HepG2 (cell line): ENCODE measurements around the gene ATRAID. TPM values are rescaled to one million over a fixed set of nuclear protein-coding genes. Genes with fewer than 3 reads are reported as not detected.

ENCODE experiments used
- DNMT3B ChIP-seq: conservative IDR thresholded peaks from 2 replicates; pipeline ENCODE4 v1.6.1; 2016; ENCODE audit warnings: missing biosample characterization, control low read depth
- FOXJ3 ChIP-seq: sonication (generic); formaldehyde crosslinking; IDR thresholded peaks from 2 replicates; pipeline ENCODE4 v1.4.0; 2020; ENCODE audit warnings: missing genetic modification reagents, mild to moderate bottlenecking, borderline replicate concordance
- IRX3 ChIP-seq: sonication (generic); formaldehyde crosslinking; IDR thresholded peaks from 2 replicates; pipeline ENCODE4 v1.8.1; 2023; ENCODE audit warnings: mild to moderate bottlenecking, low read depth, missing genetic modification reagents, borderline replicate concordance
- KLF6 ChIP-seq: IDR thresholded peaks from 2 replicates; pipeline ENCODE4 v1.8.0; 2016; ENCODE audit warnings: missing biosample characterization, missing genetic modification reagents
- PHF20 ChIP-seq: sonication (generic); formaldehyde crosslinking; IDR thresholded peaks from 2 replicates; pipeline ENCODE4 v1.5.0; 2020; ENCODE audit warnings: mild to moderate bottlenecking, missing genetic modification reagents
- POLR2AphosphoS5 ChIP-seq: IDR thresholded peaks from 2 replicates; pipeline ENCODE4 v1.6.1; 2012; ENCODE audit warnings: low read depth, low read length
- RFX3 ChIP-seq: IDR thresholded peaks from 2 replicates; pipeline ENCODE4 v1.6.1; 2016; ENCODE audit warnings: missing biosample characterization, missing genetic modification reagents
- SMARCC2 ChIP-seq: fragments of 450-650 bp; IDR thresholded peaks from 2 replicates; pipeline ENCODE4 v1.6.1; 2017; ENCODE audit warnings: antibody characterized with exemption, mild to moderate bottlenecking
- ZBTB7B ChIP-seq: sonication (generic); formaldehyde crosslinking; IDR thresholded peaks from 2 replicates; pipeline ENCODE4 v1.4.0; 2020; ENCODE audit warnings: missing genetic modification reagents
- ZFP1 ChIP-seq: IDR thresholded peaks from 2 replicates; pipeline ENCODE4 v1.6.1; 2016
- ZNF337 ChIP-seq: sonication (generic); formaldehyde crosslinking; IDR thresholded peaks from 2 replicates; pipeline ENCODE4 v1.5.1; 2020; ENCODE audit warnings: missing genetic modification reagents, low read depth, mild to moderate bottlenecking, borderline replicate concordance
- ZNF468 ChIP-seq: sonication (generic); formaldehyde crosslinking; IDR thresholded peaks from 2 replicates; pipeline ENCODE4 v1.8.0; 2022; ENCODE audit warnings: mild to moderate bottlenecking, moderate library complexity, missing genetic modification reagents
- ZNF570 ChIP-seq: sonication (generic); formaldehyde crosslinking; IDR thresholded peaks from 2 replicates; pipeline ENCODE4 v1.4.0; 2020; ENCODE audit warnings: mild to moderate bottlenecking, missing genetic modification reagents, borderline replicate concordance
- ZNF761 ChIP-seq: sonication (generic); formaldehyde crosslinking; conservative IDR thresholded peaks from 2 replicates; pipeline ENCODE4 v1.4.0; 2020; ENCODE audit warnings: mild to moderate bottlenecking, missing genetic modification reagents
- polyA plus RNA-seq, 8 experiments: library from polyadenylated mRNA; depleted of rRNA in 3 of 8; stranded (reverse) in 7 of 8; unstranded in 1 of 8; fragments of >200 nt; fragmentation: Illumina TruSeq in 4 of 8; extraction: Trizol in 4 of 8; gene quantifications; 2 replicates each; pipeline versions ENCODE4 v1.2.1 to v1.2.3, GENCODE V29; 2011 to 2016; ENCODE audit warnings: low read depth in 4 of 8, missing spikeins in 1 of 8, mixed read lengths in 1 of 8; ENCODE audit not compliant: insufficient read depth in 1 of 8
- total RNA-seq, 5 experiments: library from RNA; depleted of rRNA; stranded (reverse); fragments of >200 nt; fragmentation: Illumina TruSeq; extraction: Trizol; gene quantifications; 2 replicates each; pipeline ENCODE4 v1.2.3, GENCODE V29; 2016; ENCODE audit warnings: low read depth in 1 of 5
- TF ChIP-seq, protein P1 (sequence below): IDR thresholded peaks from 2 replicates; pipeline ENCODE4 v1.4.0; 2020; ENCODE audit warnings: mild to moderate bottlenecking, missing genetic modification reagents
- TF ChIP-seq, protein P2 (sequence below), 2 experiments: sonication (generic) in 1 of 2; formaldehyde crosslinking in 1 of 2; IDR thresholded peaks; 2 replicates each; pipeline versions ENCODE4 v1.6.1 to v1.9.0; 2014 to 2022; ENCODE audit warnings: antibody characterized with exemption in 1 of 2, borderline replicate concordance in 1 of 2, inconsistent platforms in 1 of 2, low read depth in 1 of 2, missing genetic modification reagents in 1 of 2

ATRAID gene
- total and polyA plus RNA-seq, 2 of the 13 experiments (the other 11 are each of a cell fraction or from before 2014, with no cell fraction given) = 207 to 382 TPM

DNA sequence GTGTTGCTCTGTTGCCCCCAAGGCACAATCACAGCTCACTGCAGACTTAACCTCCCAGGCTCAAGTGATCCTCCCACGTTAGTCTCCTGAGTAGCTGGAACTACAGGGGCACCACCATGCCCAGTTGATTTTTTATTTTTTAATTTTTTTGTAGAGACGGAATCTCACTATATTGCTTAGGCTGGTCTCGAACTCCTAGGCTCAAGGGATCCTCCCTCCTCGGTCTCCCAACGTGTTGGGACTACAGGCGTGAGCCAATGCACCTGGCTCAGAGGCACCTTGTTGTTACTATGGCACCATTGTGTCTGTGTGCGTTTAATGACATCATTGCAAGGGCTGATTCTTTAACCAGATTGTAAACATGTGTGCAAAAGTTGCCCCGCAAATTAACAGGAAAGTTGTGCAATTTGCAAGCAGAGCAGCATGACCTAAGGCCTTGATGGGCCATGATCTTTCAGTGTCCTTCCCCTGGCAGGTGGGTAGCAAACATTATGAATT, 40.4 kb upstream of the ATRAID start (continued):
- TF ChIP-seq, protein P1, sequence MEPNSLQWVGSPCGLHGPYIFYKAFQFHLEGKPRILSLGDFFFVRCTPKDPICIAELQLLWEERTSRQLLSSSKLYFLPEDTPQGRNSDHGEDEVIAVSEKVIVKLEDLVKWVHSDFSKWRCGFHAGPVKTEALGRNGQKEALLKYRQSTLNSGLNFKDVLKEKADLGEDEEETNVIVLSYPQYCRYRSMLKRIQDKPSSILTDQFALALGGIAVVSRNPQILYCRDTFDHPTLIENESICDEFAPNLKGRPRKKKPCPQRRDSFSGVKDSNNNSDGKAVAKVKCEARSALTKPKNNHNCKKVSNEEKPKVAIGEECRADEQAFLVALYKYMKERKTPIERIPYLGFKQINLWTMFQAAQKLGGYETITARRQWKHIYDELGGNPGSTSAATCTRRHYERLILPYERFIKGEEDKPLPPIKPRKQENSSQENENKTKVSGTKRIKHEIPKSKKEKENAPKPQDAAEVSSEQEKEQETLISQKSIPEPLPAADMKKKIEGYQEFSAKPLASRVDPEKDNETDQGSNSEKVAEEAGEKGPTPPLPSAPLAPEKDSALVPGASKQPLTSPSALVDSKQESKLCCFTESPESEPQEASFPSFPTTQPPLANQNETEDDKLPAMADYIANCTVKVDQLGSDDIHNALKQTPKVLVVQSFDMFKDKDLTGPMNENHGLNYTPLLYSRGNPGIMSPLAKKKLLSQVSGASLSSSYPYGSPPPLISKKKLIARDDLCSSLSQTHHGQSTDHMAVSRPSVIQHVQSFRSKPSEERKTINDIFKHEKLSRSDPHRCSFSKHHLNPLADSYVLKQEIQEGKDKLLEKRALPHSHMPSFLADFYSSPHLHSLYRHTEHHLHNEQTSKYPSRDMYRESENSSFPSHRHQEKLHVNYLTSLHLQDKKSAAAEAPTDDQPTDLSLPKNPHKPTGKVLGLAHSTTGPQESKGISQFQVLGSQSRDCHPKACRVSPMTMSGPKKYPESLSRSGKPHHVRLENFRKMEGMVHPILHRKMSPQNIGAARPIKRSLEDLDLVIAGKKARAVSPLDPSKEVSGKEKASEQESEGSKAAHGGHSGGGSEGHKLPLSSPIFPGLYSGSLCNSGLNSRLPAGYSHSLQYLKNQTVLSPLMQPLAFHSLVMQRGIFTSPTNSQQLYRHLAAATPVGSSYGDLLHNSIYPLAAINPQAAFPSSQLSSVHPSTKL = peak; percentile 98
- peak; percentile 95 for TF ChIP-seq FOXJ3 (CRISPR knock-in tag)
- TF ChIP-seq ZNF468 (CRISPR knock-in tag) = no peak
- 0 out of 2 replicates have a peak, but pooled peaks have one; percentile 23 for TF ChIP-seq ZBTB7B
- peak; percentile 98 for TF ChIP-seq KLF6 (CRISPR knock-in tag)
- peak; percentile 85 for TF ChIP-seq RFX3 (CRISPR knock-in tag)
- TF ChIP-seq ZNF570 (CRISPR knock-in tag) = no peak
- TF ChIP-seq ZFP1 = peak; percentile 74; the same call in 1 of the 2 replicates
- no peak for TF ChIP-seq IRX3 (CRISPR knock-in tag)
- TF ChIP-seq SMARCC2 = no peak
- peak; percentile 88; the same call in 1 of the 2 replicates for TF ChIP-seq DNMT3B (CRISPR knock-in tag)
- no peak for TF ChIP-seq ZNF761 (CRISPR knock-in tag)
- TF ChIP-seq, protein P2, sequence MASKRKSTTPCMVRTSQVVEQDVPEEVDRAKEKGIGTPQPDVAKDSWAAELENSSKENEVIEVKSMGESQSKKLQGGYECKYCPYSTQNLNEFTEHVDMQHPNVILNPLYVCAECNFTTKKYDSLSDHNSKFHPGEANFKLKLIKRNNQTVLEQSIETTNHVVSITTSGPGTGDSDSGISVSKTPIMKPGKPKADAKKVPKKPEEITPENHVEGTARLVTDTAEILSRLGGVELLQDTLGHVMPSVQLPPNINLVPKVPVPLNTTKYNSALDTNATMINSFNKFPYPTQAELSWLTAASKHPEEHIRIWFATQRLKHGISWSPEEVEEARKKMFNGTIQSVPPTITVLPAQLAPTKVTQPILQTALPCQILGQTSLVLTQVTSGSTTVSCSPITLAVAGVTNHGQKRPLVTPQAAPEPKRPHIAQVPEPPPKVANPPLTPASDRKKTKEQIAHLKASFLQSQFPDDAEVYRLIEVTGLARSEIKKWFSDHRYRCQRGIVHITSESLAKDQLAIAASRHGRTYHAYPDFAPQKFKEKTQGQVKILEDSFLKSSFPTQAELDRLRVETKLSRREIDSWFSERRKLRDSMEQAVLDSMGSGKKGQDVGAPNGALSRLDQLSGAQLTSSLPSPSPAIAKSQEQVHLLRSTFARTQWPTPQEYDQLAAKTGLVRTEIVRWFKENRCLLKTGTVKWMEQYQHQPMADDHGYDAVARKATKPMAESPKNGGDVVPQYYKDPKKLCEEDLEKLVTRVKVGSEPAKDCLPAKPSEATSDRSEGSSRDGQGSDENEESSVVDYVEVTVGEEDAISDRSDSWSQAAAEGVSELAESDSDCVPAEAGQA (IDR thresholded peaks at IDR 0.05; ENCODE audit: low read depth) = peak; percentile 86
- TF ChIP-seq, protein P2 (CRISPR knock-in tag; IDR thresholded peaks at IDR 0.05; ENCODE audit: borderline replicate concordance) = no peak
- no peak for TF ChIP-seq POLR2AphosphoS5
- no peak for TF ChIP-seq ZNF337 (CRISPR knock-in tag)
- TF ChIP-seq PHF20 (CRISPR knock-in tag) = no peak
